WTC11 (cell line): ENCODE results near the gene BMPR1B.
"Not testable (repeated sequence)": the region's sequence is repeated elsewhere in the genome, so short reads cannot be mapped to it uniquely, and the experiment has no call there.

Experiments used
- ATF2 ChIP-seq: sonication (generic); formaldehyde crosslinking; IDR thresholded peaks from 2 replicates; pipeline ENCODE4 v1.8.1; 2022; ENCODE audit warnings: low read depth, missing genetic modification reagents, borderline replicate concordance
- ETV6 ChIP-seq: sonication (generic); formaldehyde crosslinking; IDR thresholded peaks from 2 replicates; pipeline ENCODE4 v1.8.1; 2022; ENCODE audit warnings: mild to moderate bottlenecking, missing genetic modification reagents
- IRF1 ChIP-seq: sonication (generic); formaldehyde crosslinking; IDR thresholded peaks from 2 replicates; pipeline ENCODE4 v1.8.0; 2023; ENCODE audit warnings: missing genetic modification reagents
- OVOL2 ChIP-seq: fragments of 250-450 bp; sonication (Bioruptor Pico); IDR thresholded peaks from 2 replicates; pipeline ENCODE4 v1.9.0; 2021; ENCODE audit warnings: mild to moderate bottlenecking, borderline replicate concordance
- PREB ChIP-seq: sonication (generic); formaldehyde crosslinking; IDR thresholded peaks from 2 replicates; pipeline ENCODE4 v1.8.1; 2022; ENCODE audit warnings: mild to moderate bottlenecking, missing genetic modification reagents, moderate library complexity, borderline replicate concordance
- SP1 ChIP-seq: sonication (generic); formaldehyde crosslinking; conservative IDR thresholded peaks from 2 replicates; pipeline ENCODE4 v1.8.1; 2022; ENCODE audit warnings: missing genetic modification reagents
- STAT6 ChIP-seq: sonication (generic); formaldehyde crosslinking; conservative IDR thresholded peaks from 2 replicates; pipeline ENCODE4 v1.8.1; 2023; ENCODE audit warnings: mild to moderate bottlenecking, low read depth, missing genetic modification reagents, moderate library complexity
- TCF7 ChIP-seq: sonication (generic); formaldehyde crosslinking; IDR thresholded peaks from 2 replicates; pipeline ENCODE4 v1.8.0; 2022; ENCODE audit warnings: mild to moderate bottlenecking, low read depth, missing genetic modification reagents, moderate library complexity
- ZNF317 ChIP-seq: sonication (generic); formaldehyde crosslinking; IDR thresholded peaks from 2 replicates; pipeline ENCODE4 v1.8.1; 2023; ENCODE audit warnings: low read depth, mild to moderate bottlenecking, moderate library complexity, missing genetic modification reagents, borderline replicate concordance
- TF ChIP-seq, protein P1 (sequence below): fragments of 200-600 bp; IDR thresholded peaks from 2 replicates; pipeline ENCODE4 v1.8.0; 2022; ENCODE audit warnings: antibody characterized with exemption

- not testable (repeated sequence) for TF ChIP-seq STAT6, IRF1, ATF2, TCF7, PREB, OVOL2, ETV6, ZNF317, SP1 (CRISPR knock-in tag)
- TF ChIP-seq, protein P1, sequence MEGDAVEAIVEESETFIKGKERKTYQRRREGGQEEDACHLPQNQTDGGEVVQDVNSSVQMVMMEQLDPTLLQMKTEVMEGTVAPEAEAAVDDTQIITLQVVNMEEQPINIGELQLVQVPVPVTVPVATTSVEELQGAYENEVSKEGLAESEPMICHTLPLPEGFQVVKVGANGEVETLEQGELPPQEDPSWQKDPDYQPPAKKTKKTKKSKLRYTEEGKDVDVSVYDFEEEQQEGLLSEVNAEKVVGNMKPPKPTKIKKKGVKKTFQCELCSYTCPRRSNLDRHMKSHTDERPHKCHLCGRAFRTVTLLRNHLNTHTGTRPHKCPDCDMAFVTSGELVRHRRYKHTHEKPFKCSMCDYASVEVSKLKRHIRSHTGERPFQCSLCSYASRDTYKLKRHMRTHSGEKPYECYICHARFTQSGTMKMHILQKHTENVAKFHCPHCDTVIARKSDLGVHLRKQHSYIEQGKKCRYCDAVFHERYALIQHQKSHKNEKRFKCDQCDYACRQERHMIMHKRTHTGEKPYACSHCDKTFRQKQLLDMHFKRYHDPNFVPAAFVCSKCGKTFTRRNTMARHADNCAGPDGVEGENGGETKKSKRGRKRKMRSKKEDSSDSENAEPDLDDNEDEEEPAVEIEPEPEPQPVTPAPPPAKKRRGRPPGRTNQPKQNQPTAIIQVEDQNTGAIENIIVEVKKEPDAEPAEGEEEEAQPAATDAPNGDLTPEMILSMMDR: not testable (repeated sequence)
Measured at GRCh38 chr4:94841166-94841863, 83.6 kb downstream of the BMPR1B start.
